GM12801 (cell line): ENCODE results near the gene DCAF6.

Source experiments
- TF ChIP-seq, protein P1 (sequence below): IDR thresholded peaks from one replicate; pipeline ENCODE4 v1.5.1; 2011; ENCODE audit warnings: control low read depth; ENCODE audit not compliant: insufficient read length; ENCODE audit errors: extremely low read depth

DCAF6 gene

DNA sequence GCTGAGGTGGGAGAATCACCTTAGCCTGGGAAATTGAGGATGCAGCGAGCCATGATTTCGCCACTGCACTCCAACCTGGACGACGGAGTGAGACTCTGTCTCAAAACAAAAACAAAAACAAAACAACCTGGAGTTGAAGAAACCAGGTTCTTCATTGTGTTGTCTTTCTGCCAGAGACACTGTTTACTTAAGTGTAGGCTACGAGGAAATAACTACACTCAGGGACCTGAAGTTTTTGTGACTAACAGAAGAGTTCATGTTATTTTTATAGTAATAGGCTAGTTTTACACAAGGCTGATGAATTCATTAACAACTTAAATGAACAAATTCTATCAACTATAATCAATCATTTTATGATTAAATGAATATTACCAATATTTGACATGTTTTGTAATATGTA lies 98.9 kb downstream of the DCAF6 start:
- TF ChIP-seq, protein P1, sequence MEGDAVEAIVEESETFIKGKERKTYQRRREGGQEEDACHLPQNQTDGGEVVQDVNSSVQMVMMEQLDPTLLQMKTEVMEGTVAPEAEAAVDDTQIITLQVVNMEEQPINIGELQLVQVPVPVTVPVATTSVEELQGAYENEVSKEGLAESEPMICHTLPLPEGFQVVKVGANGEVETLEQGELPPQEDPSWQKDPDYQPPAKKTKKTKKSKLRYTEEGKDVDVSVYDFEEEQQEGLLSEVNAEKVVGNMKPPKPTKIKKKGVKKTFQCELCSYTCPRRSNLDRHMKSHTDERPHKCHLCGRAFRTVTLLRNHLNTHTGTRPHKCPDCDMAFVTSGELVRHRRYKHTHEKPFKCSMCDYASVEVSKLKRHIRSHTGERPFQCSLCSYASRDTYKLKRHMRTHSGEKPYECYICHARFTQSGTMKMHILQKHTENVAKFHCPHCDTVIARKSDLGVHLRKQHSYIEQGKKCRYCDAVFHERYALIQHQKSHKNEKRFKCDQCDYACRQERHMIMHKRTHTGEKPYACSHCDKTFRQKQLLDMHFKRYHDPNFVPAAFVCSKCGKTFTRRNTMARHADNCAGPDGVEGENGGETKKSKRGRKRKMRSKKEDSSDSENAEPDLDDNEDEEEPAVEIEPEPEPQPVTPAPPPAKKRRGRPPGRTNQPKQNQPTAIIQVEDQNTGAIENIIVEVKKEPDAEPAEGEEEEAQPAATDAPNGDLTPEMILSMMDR: no peak

DNA sequence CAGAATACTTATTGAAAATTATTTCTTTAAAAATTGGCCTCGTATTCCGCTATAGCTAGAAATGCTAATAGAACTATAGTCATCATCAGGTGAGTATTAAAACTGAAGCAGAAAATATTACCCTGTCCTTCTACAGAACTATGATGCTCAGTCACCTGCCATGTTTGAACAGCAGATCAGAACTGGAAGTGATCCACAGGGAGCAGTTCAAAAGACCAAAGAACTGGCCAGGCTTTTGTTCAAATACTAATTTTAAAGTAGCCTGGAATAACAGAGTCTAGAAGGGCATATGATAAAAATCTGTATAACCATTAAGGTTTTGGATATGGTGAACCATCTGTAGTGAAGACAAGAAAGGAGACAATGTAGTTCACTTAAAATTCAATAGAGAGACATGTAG lies 105.9 kb downstream of the DCAF6 start:
- TF ChIP-seq, protein P1: no peak

DNA sequence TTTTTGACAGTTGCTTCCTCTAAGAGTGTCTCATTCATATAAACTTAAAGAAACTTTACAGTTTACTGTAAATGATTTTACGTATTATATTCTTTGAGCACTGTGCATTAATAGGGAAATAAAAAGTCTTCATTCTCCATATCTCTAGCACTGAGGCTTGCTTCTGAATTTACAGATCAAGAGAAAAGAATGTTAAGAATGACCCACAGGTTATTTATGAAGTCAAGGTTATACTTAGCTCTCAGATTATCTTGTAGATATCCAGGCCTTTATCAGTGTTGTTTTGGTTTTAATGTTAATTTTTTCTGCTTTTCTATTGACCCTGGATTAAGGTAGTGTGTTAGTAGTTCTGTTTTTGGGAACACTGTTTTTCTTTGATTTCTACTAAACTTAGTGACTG lies 108.8 kb downstream of the DCAF6 start:
- TF ChIP-seq, protein P1: no peak

DNA sequence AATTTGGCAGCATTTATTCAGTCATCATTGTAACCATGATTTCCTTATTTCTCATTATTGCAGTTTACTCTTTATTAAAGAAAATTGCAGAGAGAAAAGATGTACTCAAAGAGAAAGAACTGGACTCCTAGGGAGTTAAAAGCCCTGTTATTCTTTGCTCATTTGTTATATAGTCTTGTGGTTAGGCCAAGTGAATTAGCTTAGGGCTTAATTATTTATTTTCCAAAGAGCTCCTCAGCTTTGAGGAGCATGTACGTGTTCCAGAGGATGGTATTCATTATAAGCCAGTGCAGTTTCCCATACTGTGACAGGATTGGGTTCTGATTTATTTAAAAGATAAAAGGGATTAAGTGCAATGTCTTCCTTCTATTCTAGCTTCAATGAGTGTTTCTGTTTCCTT lies 113.8 kb downstream of the DCAF6 start:
- TF ChIP-seq, protein P1: no peak

DNA sequence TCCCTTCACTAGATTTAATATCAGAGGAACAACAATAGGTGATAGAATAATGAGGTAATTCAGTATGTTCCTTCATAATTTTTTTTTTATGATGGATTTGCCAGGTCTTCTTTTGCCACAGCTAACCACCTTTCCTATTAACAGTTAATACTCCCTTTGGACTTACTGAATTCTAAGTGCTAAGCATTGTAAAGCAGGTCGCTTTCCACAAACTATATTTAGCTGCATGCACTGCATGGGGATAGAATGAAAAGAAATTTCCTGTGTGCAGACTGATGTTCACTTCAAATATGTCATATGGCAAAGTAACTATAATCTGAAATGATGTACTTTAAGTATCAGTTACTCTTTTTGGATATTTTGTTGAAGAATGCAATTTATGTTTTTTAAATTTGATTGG lies 114.4 kb downstream of the DCAF6 start:
- TF ChIP-seq, protein P1: no peak

DNA sequence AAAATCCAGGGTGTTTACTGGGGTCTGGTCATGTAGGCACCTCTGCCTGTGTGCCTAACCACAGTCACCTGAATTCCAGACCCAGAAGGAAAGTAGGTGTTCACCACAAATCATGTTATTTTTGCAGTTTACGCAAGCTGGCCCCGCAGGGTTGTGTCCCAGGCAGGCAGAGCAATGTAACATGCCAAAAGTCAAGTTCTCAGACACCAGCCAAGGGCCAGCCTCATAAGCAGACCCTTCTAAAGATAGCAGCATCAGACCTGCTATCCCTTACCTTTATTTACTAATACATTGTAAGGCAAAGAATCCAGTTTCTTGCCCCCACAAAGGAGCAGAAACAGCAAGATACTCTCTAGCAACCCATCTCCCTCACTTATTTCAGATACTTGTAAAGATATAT lies 117.2 kb downstream of the DCAF6 start:
- TF ChIP-seq, protein P1: no peak

DNA sequence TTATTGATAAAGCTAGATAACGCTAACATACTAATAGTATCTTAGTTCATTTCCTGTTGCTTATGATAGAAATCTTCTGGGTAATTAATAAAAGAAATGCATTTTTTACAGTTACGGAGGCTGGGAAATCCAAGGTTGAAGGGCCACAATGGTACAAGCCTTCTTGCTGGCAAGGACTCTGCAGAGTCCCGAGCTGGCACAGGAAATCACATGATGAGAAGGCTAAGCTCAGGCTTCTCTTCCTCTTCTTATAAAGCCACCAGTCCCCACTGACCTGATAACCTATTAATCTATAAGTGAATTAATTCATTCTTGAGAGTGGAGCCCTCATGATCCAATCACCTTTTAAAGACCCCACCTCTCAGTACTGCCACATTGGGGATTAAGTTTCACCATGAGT lies 117.6 kb downstream of the DCAF6 start:
- TF ChIP-seq, protein P1: no peak

DNA sequence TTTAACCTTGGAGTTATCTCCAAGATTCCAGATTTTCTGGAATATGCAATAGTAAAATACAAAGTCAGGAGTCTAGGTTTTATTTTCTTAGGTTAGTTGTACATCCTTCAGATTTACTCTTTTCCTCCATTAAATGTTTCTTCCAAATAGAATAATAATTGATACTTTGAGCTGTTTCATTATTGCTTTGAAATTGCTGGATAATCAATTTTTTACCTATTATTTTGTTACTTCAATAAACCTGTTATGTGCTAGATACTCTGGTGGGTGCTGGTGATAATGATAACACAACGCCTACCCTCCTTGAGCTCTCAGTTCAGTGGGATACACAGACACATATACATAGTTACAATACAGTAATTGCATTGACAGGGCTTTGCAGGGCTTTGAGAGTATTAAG lies 120.9 kb downstream of the DCAF6 start:
- TF ChIP-seq, protein P1: no peak
